ENCODE measurements around the gene USP35.
"Not testable (repeated sequence)": the region's sequence is repeated elsewhere in the genome, so short reads cannot be mapped to it uniquely, and the experiment has no call there.

Gene USP35

GRCh38 chr11:78212586-78213371 lies 24.1 kb downstream of the USP35 start:
- no peak for DNase-seq (ENCODE audit: low read depth, low spot score)
- H3K4me3 ChIP-seq (ENCODE audit: low read length): no peak overlapping the region

- peak; percentile 39 for DNase-seq (ENCODE audit: low read depth, low spot score)
- no peak overlapping the region for H3K4me3 ChIP-seq (ENCODE audit: low read length)
These were observed 25.0 kb downstream of the USP35 start for GRCh38 chr11:78213526-78214330.

GRCh38 chr11:78214331-78215194 lies 25.8 kb downstream of the USP35 start:
- no peak overlapping the region for H3K4me3 ChIP-seq (ENCODE audit: low read length)

GRCh38 chr11:78216021-78216420 lies 27.3 kb downstream of the USP35 start:
- no peak for DNase-seq (ENCODE audit: low read depth, low spot score)
- no peak overlapping the region for H3K4me3 ChIP-seq (ENCODE audit: low read length)

More at GRCh38 chr11:78214331-78215194, 25.8 kb downstream of the USP35 start:
- DNase-seq (ENCODE audit: low read depth, low spot score): peak; percentile 85

- H3K4me3 ChIP-seq (ENCODE audit: low read length): no peak overlapping the region
- no peak for DNase-seq (ENCODE audit: low read depth, low spot score)
These were observed 28.0 kb downstream of the USP35 start for GRCh38 chr11:78216571-78217287.

GRCh38 chr11:78217650-78218541 lies 29.2 kb downstream of the USP35 start:
- DNase-seq (ENCODE audit: low read depth, low spot score): no peak
- H3K4me3 ChIP-seq (ENCODE audit: low read length): no peak overlapping the region

GRCh38 chr11:78218707-78219492 lies 30.2 kb downstream of the USP35 start:
- no peak for DNase-seq (ENCODE audit: low read depth, low spot score)
- H3K4me3 ChIP-seq (ENCODE audit: low read length): no peak overlapping the region

- no peak overlapping the region for H3K4me3 ChIP-seq (ENCODE audit: low read length)
- no peak for DNase-seq (ENCODE audit: low read depth, low spot score)
These were observed 30.9 kb downstream of the USP35 start for GRCh38 chr11:78219493-78220217.

- no peak for DNase-seq (ENCODE audit: low read depth, low spot score)
- H3K4me3 ChIP-seq (ENCODE audit: low read length): no peak overlapping the region
These were observed 31.8 kb downstream of the USP35 start for GRCh38 chr11:78220218-78221157.

DNA sequence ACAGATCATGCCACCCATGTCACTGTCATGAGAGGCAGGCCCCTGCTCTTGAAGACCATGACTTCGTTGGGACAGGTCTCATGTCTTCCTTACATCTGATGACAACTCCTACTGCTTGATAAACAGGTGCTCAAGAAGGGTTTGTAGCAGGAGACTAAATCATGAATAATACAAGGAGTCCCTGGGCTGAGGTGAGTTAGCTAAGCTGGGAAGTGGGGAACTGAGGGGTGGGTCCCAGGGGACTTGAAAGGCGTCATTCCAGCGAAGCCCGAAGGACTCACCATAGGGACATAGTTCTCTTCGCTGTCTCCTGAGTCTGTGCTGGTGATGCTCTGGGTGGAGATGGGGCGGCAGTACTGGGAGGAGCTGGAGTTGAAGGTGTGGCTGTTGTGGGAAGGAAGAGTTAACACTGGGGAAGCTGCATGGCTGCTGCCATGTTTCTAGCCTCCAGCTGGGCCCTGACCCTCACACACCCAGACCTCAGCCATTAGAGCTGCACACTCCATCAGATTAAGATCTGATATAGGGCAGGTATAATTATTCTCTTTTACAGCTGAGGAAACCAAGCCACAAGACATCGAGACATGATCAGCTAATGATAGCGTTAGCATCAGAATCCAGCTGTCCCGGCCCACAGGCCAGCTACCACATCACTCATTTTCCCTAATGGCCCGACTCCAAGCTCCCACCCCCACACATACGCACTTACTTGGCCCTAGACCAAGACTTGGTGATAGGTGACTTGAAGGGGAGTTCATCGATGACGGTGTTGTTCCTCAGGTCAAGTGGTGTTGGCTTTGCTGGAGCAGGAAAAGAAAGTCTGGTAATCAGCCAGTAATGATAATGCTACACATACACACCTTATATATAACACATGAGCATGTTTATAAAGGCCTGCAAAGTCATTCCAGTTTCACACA lies 32.9 kb downstream of the USP35 start:
- DNase-seq (ENCODE audit: low read depth, low spot score): no peak
- no peak overlapping the region for H3K4me3 ChIP-seq (ENCODE audit: low read length)

DNA sequence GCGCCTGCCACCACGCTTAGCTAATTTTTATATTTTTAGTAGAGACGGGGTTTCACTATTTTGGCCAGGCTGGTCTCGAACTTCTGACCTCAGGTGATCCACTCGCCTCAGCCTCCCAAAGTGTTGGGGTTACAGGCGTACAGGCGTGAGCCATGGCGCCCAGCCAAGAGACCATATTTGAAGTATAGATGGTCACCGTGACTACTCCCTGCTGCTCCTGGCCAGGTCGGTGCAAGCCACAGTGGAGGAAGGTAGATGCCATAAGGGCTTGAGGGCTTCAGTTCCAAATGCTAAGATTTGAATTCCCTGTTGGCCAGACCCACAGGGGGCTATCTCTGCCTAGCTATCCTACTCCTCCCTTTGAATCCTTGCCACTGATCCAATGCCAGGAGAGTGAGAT lies 34.0 kb downstream of the USP35 start:
- not testable (repeated sequence) for DNase-seq (ENCODE audit: low read depth, low spot score); H3K4me3 ChIP-seq (ENCODE audit: low read length)

DNA sequence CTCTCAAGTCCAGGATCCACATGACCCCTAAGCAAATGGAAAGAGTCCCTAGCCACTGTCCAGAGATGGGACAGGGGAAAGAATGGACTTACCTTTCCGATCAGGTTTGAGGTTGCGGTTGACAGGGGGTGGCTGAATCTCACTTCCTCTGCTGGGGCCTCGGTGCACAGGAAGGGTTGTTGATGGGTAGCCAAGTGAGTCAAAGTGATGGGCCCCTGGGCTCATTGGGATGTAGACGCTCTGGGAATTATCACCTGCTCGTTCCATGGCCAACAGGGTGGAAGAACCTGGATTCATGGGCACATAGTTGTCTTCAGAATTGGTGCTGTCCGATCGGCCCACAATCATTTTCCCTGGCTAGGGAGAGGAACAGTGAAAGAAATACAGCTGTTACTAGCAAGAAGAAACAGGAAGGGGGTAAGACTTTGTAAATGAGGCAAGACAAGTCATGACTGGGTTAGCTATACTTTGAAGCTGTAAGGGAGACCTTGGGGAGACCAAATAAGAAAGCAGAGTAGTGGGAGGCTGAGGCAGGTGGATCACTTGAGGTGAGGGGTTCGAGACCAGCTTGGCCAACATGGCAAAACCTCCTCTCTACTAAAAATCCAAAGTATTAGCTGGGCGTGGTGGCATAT lies 34.7 kb downstream of the USP35 start:
- H3K4me3 ChIP-seq (ENCODE audit: low read length): no peak overlapping the region
- DNase-seq (ENCODE audit: low read depth, low spot score): no peak

- DNase-seq (ENCODE audit: low read depth, low spot score): no peak
- no peak overlapping the region for H3K4me3 ChIP-seq (ENCODE audit: low read length)
These were observed 35.8 kb downstream of the USP35 start for GRCh38 chr11:78224506-78224905.

- H3K4me3 ChIP-seq (ENCODE audit: low read length): no peak overlapping the region
- DNase-seq (ENCODE audit: low read depth, low spot score): no peak
These were observed 36.2 kb downstream of the USP35 start for GRCh38 chr11:78224906-78225420.
